ENCODE measurements around the gene PPP2R5E.

GRCh38 chr14:63578300-63578699, 35.1 kb upstream of the PPP2R5E start:
- TF ChIP-seq GATA2 (IDR thresholded peaks at IDR 0.05; ENCODE audit: low read depth, low read length) (no peak), GATA3 (IDR thresholded peaks at IDR 0.05; ENCODE audit: low read depth, low read length) (no peak)
